ENCODE results near the gene C2.

The C2 gene

GRCh38 chr6:31911826-31912585 lies 15.5 kb upstream of the C2 start:
- TF ChIP-seq CTCF (IDR thresholded peaks at IDR 0.05): no peak
- Histone ChIP-seq H3K4me1 (ENCODE audit: control insufficient read depth in 1 of 2, insufficient read depth in 1 of 2, low read depth in 1 of 2, low read length in 1 of 2) (no peaks in the 10 kb centered on the region), H3K27ac (no peak overlapping the region), H3K4me3 (ENCODE audit: low read depth in 1 of 2, low read length in 1 of 2) (no peak overlapping the region), H3K36me3 (no peaks in the 10 kb centered on the region), H3K9me3 (no peaks in the 10 kb centered on the region), H3K27me3 (no peaks in the 10 kb centered on the region)

- Histone ChIP-seq H3K9me3 (no peaks in the 10 kb centered on the region), H3K4me3 (ENCODE audit: low read depth in 1 of 2, low read length in 1 of 2) (no peak overlapping the region), H3K4me1 (ENCODE audit: control insufficient read depth in 1 of 2, insufficient read depth in 1 of 2, low read depth in 1 of 2, low read length in 1 of 2) (no peaks in the 10 kb centered on the region), H3K27me3 (no peaks in the 10 kb centered on the region), H3K36me3 (no peaks in the 10 kb centered on the region), H3K27ac (no peak overlapping the region)
- no peak for TF ChIP-seq CTCF (IDR thresholded peaks at IDR 0.05)
Measured at GRCh38 chr6:31915351-31915750, 12.2 kb upstream of the C2 start.

- Histone ChIP-seq H3K27me3 (no peaks in the 10 kb centered on the region), H3K4me3 (ENCODE audit: low read depth in 1 of 2, low read length in 1 of 2) (no peak overlapping the region), H3K36me3 (no peaks in the 10 kb centered on the region), H3K27ac (no peak overlapping the region), H3K9me3 (no peaks in the 10 kb centered on the region), H3K4me1 (ENCODE audit: control insufficient read depth in 1 of 2, insufficient read depth in 1 of 2, low read depth in 1 of 2, low read length in 1 of 2) (no peaks in the 10 kb centered on the region)
- no peak for TF ChIP-seq CTCF (IDR thresholded peaks at IDR 0.05)
Measured at GRCh38 chr6:31915756-31916155, 11.8 kb upstream of the C2 start.

- Histone ChIP-seq H3K36me3 (no peaks in the 10 kb centered on the region), H3K27ac (no peak overlapping the region), H3K9me3 (no peaks in the 10 kb centered on the region), H3K4me3 (ENCODE audit: low read depth in 1 of 2, low read length in 1 of 2) (no peak overlapping the region), H3K27me3 (no peaks in the 10 kb centered on the region), H3K4me1 (ENCODE audit: control insufficient read depth in 1 of 2, insufficient read depth in 1 of 2, low read depth in 1 of 2, low read length in 1 of 2) (no peaks in the 10 kb centered on the region)
- no peak for TF ChIP-seq CTCF (IDR thresholded peaks at IDR 0.05)
Measured at GRCh38 chr6:31918069-31918720, 9.3 kb upstream of the C2 start.

- Histone ChIP-seq H3K4me3 (ENCODE audit: low read depth in 1 of 2, low read length in 1 of 2) (no peak overlapping the region), H3K36me3 (no peaks in the 10 kb centered on the region), H3K4me1 (ENCODE audit: control insufficient read depth in 1 of 2, insufficient read depth in 1 of 2, low read depth in 1 of 2, low read length in 1 of 2) (no peaks in the 10 kb centered on the region), H3K27ac (no peak overlapping the region), H3K27me3 (no peaks in the 10 kb centered on the region), H3K9me3 (no peaks in the 10 kb centered on the region)
- TF ChIP-seq CTCF (IDR thresholded peaks at IDR 0.05): no peak
Measured at GRCh38 chr6:31919624-31920303, 7.8 kb upstream of the C2 start.

Data from neutrophil (primary cell).